ENCODE results near the gene SYT12. TPM values are rescaled to one million over a fixed set of nuclear protein-coding genes. Genes with fewer than 3 reads are reported as not detected.

The SYT12 gene
- total RNA-seq, 4 donors from 2014 or later = 0.33 to 0.64 TPM; not detected in 2

DNA sequence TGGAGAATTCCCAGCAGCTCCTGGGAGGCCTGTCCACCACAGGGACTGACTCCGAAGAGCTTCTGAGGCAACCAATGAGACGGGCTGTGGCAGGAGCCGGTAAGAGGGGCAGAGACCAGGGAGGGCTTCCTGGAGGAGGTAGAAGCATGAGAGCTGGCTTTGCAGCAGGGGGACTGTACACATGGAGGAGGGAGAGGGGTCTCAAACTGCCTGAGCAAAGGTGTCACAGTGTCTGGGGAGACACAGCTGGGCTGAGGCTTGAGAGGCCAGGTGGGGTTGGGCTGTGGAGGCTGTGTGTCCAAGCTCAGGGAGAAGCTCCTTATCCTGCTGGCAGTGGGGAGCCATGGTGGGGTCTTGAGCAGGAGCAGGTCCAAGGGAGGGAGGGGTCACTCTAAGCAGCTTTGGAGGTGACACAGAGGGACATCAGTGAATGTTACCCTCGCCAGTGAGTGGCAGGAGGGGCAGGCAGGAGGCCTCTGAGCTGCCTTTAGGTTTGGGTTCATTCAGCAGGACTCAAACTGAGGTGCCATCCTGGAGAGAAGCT, 29.1 kb downstream of the SYT12 start:
- TF ChIP-seq POLR2A (IDR thresholded peaks at IDR 0.05) (no peak), CTCF (IDR thresholded peaks at IDR 0.05 in 4 of 5, conservative IDR thresholded peaks at IDR 0.05 in 1 of 5) (no peak)
- DNase-seq (no peak), ATAC-seq (no peak)
- Histone ChIP-seq H3K9me3 (no peaks in the 10 kb centered on the region), H3K4me1 (peaks cover 14 to 20% of the 10 kb centered on the region in 2 donors), H3K27ac (no peak overlapping the region), H3K27me3 (no peaks in the 10 kb centered on the region), H3K4me3 (no peak overlapping the region), H3K36me3 (no peaks in the 10 kb centered on the region)
- in situ Hi-C loops (cut with MboI; ENCODE audit: low sequenced_read_pairs in 4 of 4) = no loop called here
- intact Hi-C loops (cut with DNase I; ENCODE audit: low total_unique reads) = loop anchor here (5.0 kb wide), 1 partner anchor 115 kb away; no protein-coding TSS in a partner anchor

- intact Hi-C loops (cut with DNase I; ENCODE audit: low total_unique reads) (loop anchor here (5.0 kb wide), 1 partner anchor 114 kb away; no protein-coding TSS in a partner anchor), in situ Hi-C loops (cut with MboI; ENCODE audit: low sequenced_read_pairs in 4 of 4) (no loop called here)
- Histone ChIP-seq H3K9me3 (no peaks in the 10 kb centered on the region), H3K27me3 (no peaks in the 10 kb centered on the region), H3K4me1 (peaks cover 14 to 28% of the 10 kb centered on the region in 2 donors), H3K36me3 (no peaks in the 10 kb centered on the region), H3K27ac (no peak overlapping the region), H3K4me3 (no peak overlapping the region)
- DNase-seq (no peak), ATAC-seq (no peak)
- TF ChIP-seq CTCF (IDR thresholded peaks at IDR 0.05 in 4 of 5, conservative IDR thresholded peaks at IDR 0.05 in 1 of 5) (no peak), POLR2A (IDR thresholded peaks at IDR 0.05) (no peak)
Observed at GRCh38 chr11:67052891-67053290, 30.0 kb downstream of the SYT12 start.

DNA sequence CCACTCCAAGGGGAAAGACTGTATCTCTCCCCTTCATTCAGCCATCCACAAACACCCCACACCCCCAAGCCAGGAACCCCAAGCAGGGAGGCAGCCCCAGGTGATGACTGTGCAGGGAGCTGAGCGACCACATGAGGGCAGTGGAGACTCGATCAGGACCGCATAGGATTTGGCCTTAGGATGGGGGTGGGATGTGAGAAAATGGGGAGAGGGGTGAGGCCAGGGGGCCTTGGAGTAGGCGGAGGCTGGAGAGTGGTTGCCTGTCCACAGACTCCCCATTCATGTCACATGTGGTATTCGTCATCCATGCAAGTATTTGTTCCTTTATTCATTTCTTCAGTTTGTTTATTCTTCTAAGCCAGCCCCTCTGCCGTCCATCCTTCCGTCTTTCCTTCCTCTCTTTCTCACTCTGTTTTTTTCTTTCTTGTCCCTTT, 31.0 kb downstream of the SYT12 start:
- Histone ChIP-seq H3K27ac (peak overlapping the region; percentile 73 to 90 (median 84)), H3K4me1 (peaks cover 14 to 28% of the 10 kb centered on the region in 2 donors), H3K9me3 (no peaks in the 10 kb centered on the region), H3K4me3 (no peak overlapping the region), H3K36me3 (no peaks in the 10 kb centered on the region), H3K27me3 (no peaks in the 10 kb centered on the region)
- TF ChIP-seq CTCF (IDR thresholded peaks at IDR 0.05 in 4 of 5, conservative IDR thresholded peaks at IDR 0.05 in 1 of 5) (peak; percentile 36 to 79 (median 69)), POLR2A (IDR thresholded peaks at IDR 0.05) (no peak)
- in situ Hi-C loops (cut with MboI; ENCODE audit: low sequenced_read_pairs in 4 of 4) (no loop called here), intact Hi-C loops (cut with DNase I; ENCODE audit: low total_unique reads) (loop anchor here (1.0 to 5.0 kb wide), 3 partner anchors 17 to 113 kb away; partner anchors contain the start of gene KDM2A)
- ATAC-seq = peak; percentile 40 to 50
- peak; percentile 36 to 37 for DNase-seq

GRCh38 chr11:67054346-67054835, 31.5 kb downstream of the SYT12 start:
- H3K27ac ChIP-seq = peak overlapping the region; percentile 73 to 90 (median 84)
- intact Hi-C loops (cut with DNase I; ENCODE audit: low total_unique reads) (loop anchor here (1.0 to 5.0 kb wide), 3 partner anchors 17 to 113 kb away; partner anchors contain the start of gene KDM2A), in situ Hi-C loops (cut with MboI; ENCODE audit: low sequenced_read_pairs in 4 of 4) (no loop called here)
- ATAC-seq (peak; percentile 42 to 67), DNase-seq (peak; percentile 47 to 67)
- TF ChIP-seq POLR2A (IDR thresholded peaks at IDR 0.05) (peak in 1 of 2 donors; percentile 43), CTCF (IDR thresholded peaks at IDR 0.05 in 4 of 5, conservative IDR thresholded peaks at IDR 0.05 in 1 of 5) (no peak)
- H3K4me3 ChIP-seq = no peak overlapping the region
- no peaks in the 10 kb centered on the region for H3K27me3 ChIP-seq
- H3K36me3 ChIP-seq = no peaks in the 10 kb centered on the region
- no peaks in the 10 kb centered on the region for H3K9me3 ChIP-seq
- H3K4me1 ChIP-seq = peaks cover 14 to 28% of the 10 kb centered on the region in 2 donors
